WERI-Rb-1 (cell line): ENCODE data around the gene KIF1C.
A peak's percentile ranks its signal among the peaks of the same experiment; 100 is the strongest.

ENCODE experiments used
- DNase-seq: peaks from one replicate; pipeline ENCODE4 v3.0.0-alpha.2; 2020
- H3K27ac ChIP-seq: fragments of 250-450 bp; sonication (Bioruptor Pico); 2 replicates; pipeline ENCODE4 v1.5.1; 2020; ENCODE audit warnings: mild to moderate bottlenecking, moderate library complexity
- H3K27me3 ChIP-seq: fragments of 250-450 bp; sonication (Bioruptor Pico); 2 replicates; pipeline ENCODE4 v1.5.1; 2021; ENCODE audit warnings: mild to moderate bottlenecking, low read depth, moderate library complexity; ENCODE audit not compliant: insufficient read depth, severe bottlenecking
- H3K36me3 ChIP-seq: fragments of 250-450 bp; sonication (Bioruptor Pico); 2 replicates; pipeline ENCODE4 v1.5.1; 2020; ENCODE audit warnings: mild to moderate bottlenecking, moderate library complexity
- H3K4me3 ChIP-seq: 2 replicates; pipeline ENCODE4 v1.5.1; 2011; ENCODE audit warnings: low read depth, mild to moderate bottlenecking, control low read depth, low read length
- H3K9me3 ChIP-seq: fragments of 250-450 bp; sonication (Bioruptor Pico); 2 replicates; pipeline ENCODE4 v1.5.1; 2021; ENCODE audit warnings: mild to moderate bottlenecking, moderate library complexity; ENCODE audit not compliant: severe bottlenecking
- TF ChIP-seq, protein P1 (sequence below): IDR thresholded peaks from 2 replicates; pipeline ENCODE4 v1.5.1; 2011; ENCODE audit warnings: low read depth, mild to moderate bottlenecking, control low read depth, inconsistent platforms, low read length

Gene KIF1C

DNA sequence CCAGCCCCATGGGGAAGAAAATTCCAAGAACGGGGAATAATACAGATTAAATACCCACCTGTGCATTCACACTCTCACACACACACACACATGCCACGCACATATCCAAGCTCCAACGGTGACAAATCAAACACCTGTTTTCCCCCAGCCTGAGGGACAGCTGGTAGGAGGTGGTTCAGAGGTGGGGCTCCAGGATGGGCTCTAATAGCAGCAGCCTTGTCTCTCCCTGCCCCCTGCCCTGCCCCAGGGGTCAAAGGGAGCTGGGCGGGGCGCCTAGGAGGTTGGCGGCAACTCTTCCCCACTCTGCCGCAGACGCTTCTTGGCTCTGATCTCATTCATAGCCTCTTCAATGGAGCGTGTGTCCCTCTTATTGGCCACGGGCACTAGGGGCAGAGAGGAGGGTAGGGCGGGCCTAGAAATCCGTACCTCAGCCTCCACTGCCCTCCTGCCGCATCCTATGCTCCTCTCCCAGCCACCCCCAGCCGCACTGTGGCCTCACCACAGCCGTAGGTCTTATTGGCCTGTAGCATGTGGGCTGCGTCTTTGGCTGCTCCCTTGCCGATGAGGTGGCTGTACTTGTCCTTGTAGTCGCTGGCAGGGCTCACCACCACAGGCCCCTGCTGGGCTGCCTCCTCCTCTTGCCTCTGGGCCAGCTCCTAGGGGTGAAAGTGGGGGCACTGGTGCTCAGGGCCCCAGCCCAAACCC is 38.3 kb upstream of the KIF1C start:
- TF ChIP-seq, protein P1, sequence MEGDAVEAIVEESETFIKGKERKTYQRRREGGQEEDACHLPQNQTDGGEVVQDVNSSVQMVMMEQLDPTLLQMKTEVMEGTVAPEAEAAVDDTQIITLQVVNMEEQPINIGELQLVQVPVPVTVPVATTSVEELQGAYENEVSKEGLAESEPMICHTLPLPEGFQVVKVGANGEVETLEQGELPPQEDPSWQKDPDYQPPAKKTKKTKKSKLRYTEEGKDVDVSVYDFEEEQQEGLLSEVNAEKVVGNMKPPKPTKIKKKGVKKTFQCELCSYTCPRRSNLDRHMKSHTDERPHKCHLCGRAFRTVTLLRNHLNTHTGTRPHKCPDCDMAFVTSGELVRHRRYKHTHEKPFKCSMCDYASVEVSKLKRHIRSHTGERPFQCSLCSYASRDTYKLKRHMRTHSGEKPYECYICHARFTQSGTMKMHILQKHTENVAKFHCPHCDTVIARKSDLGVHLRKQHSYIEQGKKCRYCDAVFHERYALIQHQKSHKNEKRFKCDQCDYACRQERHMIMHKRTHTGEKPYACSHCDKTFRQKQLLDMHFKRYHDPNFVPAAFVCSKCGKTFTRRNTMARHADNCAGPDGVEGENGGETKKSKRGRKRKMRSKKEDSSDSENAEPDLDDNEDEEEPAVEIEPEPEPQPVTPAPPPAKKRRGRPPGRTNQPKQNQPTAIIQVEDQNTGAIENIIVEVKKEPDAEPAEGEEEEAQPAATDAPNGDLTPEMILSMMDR, result no peak
- Histone ChIP-seq H3K4me3 (no peak overlapping the region), H3K27me3 (no peaks in the 10 kb centered on the region), H3K36me3 (peaks cover 17% of the 10 kb centered on the region), H3K9me3 (no peaks in the 10 kb centered on the region), H3K27ac (no peak overlapping the region)
- no peak for DNase-seq

DNA sequence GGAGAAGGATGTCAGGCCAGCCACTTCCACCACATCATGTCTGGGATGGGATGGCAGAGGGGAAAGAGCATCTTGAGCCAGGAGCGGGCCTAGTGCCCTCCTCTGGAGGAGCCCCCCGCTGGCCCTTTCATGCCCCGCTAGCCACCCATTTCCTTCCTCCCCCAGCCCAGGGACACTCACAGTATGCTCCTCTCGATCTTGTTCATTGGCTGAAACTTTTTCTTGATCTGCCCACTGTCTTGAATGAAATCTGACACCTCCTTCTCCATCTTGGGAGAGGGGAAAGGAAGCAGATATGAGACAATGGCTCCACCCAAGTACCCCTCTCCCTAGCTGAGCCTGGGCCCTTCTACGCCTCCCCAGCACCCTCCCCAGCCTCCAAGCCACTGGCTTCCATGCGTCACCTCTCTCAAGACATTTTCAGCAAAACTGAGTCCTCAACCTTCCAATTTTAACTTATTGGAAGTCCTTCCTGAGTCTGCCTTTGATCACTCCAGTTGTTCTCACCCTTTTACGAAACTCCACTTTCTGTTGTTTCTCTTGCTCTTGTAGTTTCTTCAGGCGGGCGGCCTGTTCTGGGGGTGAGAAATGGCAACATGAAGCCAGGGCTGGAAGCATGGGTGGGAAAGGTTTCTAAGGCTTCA is 37.3 kb upstream of the KIF1C start:
- H3K4me3 ChIP-seq, result no peak overlapping the region
- DNase-seq, result no peak
- TF ChIP-seq, protein P1, result no peak
- H3K27ac ChIP-seq, result no peak overlapping the region
- no peaks in the 10 kb centered on the region for H3K9me3 ChIP-seq
- no peaks in the 10 kb centered on the region for H3K27me3 ChIP-seq
- H3K36me3 ChIP-seq, result peaks cover 12% of the 10 kb centered on the region

DNA sequence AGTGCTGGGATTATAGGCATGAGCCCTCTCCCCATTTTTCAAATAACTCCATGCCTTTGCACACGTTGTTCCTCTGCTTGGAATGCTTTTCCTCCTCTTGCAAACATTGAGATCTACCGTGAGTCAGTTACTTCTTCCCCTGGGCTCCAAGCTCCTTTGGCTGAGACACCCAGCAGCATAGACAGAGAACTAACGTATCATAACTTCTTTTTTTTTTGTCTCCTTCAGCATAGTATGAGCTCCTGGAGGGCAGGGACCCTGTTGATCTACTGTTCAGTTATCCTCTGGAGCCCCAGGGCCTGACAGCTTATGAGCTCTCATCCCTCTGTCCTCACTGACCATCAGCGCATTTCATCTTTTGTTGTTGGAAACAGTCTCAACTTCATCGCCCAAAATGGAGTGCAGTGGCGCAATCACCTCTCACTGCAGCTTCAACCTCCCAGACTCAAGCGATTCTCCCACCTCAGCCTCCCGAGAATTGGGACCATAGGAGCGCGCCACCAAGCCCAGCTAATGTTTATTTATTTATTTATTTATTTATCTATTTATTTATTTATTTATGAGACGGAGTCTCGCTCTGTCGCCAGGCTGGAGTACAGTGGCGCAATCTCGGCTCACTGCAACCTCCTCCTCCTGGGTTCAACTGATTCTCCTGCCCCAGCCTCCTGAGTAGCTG is 32.3 kb upstream of the KIF1C start:
- TF ChIP-seq, protein P1, result no peak
- Histone ChIP-seq H3K4me3 (no peak overlapping the region), H3K36me3 (peaks cover 24% of the 10 kb centered on the region), H3K27ac (no peak overlapping the region), H3K9me3 (no peaks in the 10 kb centered on the region), H3K27me3 (no peaks in the 10 kb centered on the region)
- no peak for DNase-seq

DNA sequence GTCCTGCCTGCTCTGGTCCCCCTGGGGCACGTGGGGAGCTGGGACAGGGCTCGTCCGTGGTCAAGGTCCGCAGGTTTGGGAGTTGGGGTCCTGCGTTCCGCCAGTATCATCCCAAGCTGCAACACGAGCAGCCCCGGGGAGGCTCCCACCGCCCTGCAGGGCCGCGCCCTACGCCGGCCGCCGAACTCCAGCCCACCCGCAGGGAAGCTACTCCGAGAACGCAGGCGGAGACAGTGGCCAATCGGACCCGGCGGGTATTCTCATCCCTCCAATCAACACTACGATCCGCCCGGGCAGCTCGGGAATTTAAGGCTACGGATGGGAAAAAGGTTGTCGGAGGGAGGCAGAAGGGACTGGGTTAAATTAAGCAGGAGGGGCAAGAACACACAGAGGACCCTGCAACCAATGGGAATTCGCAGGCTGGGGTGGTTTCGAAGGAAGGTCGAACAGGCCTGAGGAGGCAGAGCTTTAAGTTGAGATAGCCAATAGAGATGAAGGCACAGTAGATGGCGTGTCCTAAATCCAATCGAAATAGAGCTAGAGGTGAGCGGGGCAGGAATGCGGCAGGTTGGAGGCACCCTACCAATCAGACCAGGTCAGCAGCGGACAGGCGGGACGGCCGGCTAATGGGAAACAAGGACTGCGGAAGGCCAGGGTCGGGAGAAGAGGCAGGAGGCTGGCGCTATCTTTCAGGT is 30.8 kb upstream of the KIF1C start:
- TF ChIP-seq, protein P1, result no peak

DNA sequence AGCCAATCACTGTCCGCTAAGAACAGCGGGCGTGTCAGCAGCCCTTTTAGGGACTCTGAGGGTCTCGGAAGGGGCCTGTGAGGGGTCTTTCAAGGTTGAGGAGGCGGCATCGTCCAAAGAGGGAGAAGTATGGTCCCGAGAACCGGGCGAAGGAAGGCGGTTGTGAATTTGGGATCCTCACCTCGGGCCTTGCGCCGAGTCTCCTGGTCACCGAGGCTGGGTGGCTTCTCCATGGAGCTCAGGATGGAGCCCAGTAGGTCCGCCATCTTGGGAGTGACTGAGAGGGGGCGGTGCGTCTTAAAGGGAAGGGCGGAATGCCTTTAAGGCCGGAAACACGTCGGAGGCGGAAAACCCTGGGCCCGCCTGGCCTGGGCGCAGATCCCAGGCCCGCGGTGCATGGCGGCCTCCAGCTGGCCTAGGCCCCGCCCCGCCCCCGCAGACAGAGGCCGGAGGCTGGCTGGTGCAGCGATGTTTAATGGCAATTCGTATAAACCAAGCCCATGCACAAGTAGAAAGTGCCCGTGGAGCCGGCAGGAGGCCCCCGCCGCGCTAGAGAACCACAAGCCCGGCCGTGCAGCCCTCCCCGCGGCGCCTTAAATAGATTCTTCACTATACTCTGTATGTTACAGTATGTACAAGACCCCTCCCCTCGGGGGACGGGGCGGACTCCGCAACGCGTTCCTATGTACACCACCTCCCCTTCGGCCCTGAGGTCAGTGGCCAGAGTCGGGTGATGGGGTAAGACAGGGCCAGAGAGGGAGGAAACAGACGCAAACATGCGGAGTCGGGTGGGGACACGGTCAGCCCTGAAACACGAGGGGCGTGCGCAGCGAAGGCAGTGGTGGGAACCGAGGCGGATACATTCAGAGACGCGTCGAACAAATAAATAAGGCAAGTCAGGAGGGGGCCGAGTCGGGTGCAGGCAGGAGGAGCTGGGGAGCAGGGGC is 29.9 kb upstream of the KIF1C start, which contains the start of gene SPAG7:
SPAG7 (minus strand) TSS at position 279 of the 947 bp plus-strand sequence; CDS start at position 266, 13 bp downstream.
- Histone ChIP-seq H3K27ac (peak within 1 kb of the TSS; percentile 91), H3K36me3 (peaks cover 32% of the 10 kb centered on the region), H3K27me3 (no peaks in the 10 kb centered on the region), H3K9me3 (no peaks in the 10 kb centered on the region), H3K4me3 (peak within 1 kb of the TSS; percentile 65)
- TF ChIP-seq, protein P1, result no peak
- DNase-seq, result peak; percentile 93

More for the DNA sequence above, 30.8 kb upstream of the KIF1C start:
- H3K27me3 ChIP-seq, result no peaks in the 10 kb centered on the region
- H3K9me3 ChIP-seq, result no peaks in the 10 kb centered on the region
- peak overlapping the region; percentile 65 for H3K4me3 ChIP-seq
- peak; percentile 99 for DNase-seq
- H3K36me3 ChIP-seq, result peaks cover 24% of the 10 kb centered on the region
- H3K27ac ChIP-seq, result peak overlapping the region; percentile 91
